Measurements from ENCODE around the gene BANF1.

BANF1 gene

GRCh38 chr11:65977621-65978390 lies 24.5 kb upstream of the BANF1 start:
- TF ChIP-seq CTCF (IDR thresholded peaks at IDR 0.05; ENCODE audit: control extremely low read depth, extremely low read depth, low read depth, missing control alignments) = no peak
- CTCF ChIA-PET = interaction anchor here (1.0 to 3.3 kb wide), 4 partner anchors 11 to 89 kb away, joined by 3 to 17 read pairs (median 5); partner anchors contain the start of gene FIBP
- POLR2A ChIA-PET = no interaction called here
- no peak for DNase-seq (ENCODE audit: extremely low spot score)

GRCh38 chr11:65978391-65979238 lies 23.7 kb upstream of the BANF1 start:
- DNase-seq (ENCODE audit: extremely low spot score) = no peak
- ChIA-PET CTCF (interaction anchor here (1.2 to 3.3 kb wide), 4 partner anchors 10 to 119 kb away, joined by 3 to 17 read pairs (median 4); partner anchors contain the start of genes FIBP and MUS81), POLR2A (interaction anchor here (0.7 kb wide), 1 partner anchor 78 kb away, joined by 3 read pairs; the partner anchor contains the start of gene FOSL1)
- TF ChIP-seq CTCF (IDR thresholded peaks at IDR 0.05; ENCODE audit: control extremely low read depth, extremely low read depth, low read depth, missing control alignments) = no peak

- DNase-seq (ENCODE audit: extremely low spot score) = no peak
- CTCF ChIA-PET = interaction anchor here (1.0 to 3.3 kb wide), 6 partner anchors 10 to 200 kb away, joined by 3 to 17 read pairs (median 4); partner anchors contain the start of genes FIBP and MUS81
These were observed 23.0 kb upstream of the BANF1 start for GRCh38 chr11:65979261-65979759.

GRCh38 chr11:65981101-65981740 lies 21.1 kb upstream of the BANF1 start:
- no peak for TF ChIP-seq CTCF (IDR thresholded peaks at IDR 0.05; ENCODE audit: control extremely low read depth, extremely low read depth, low read depth, missing control alignments)
- CTCF ChIA-PET = interaction anchor here (1.3 to 17.1 kb wide), 3 partner anchors 8 to 97 kb away, joined by 3 to 287 read pairs (median 17); partner anchors contain the start of genes CCDC85B, CTSW and FIBP
- POLR2A ChIA-PET = no interaction called here
- no peak for DNase-seq (ENCODE audit: extremely low spot score)

More at GRCh38 chr11:65979261-65979759, 23.0 kb upstream of the BANF1 start:
- POLR2A ChIA-PET = interaction anchor here (0.7 kb wide), 1 partner anchor 79 kb away, joined by 3 read pairs; the partner anchor contains the start of gene FOSL1
- TF ChIP-seq CTCF (IDR thresholded peaks at IDR 0.05; ENCODE audit: control extremely low read depth, extremely low read depth, low read depth, missing control alignments) = no peak

GRCh38 chr11:65981972-65982823 lies 20.1 kb upstream of the BANF1 start:
- POLR2A ChIA-PET = interaction anchor here (0.6 kb wide), 1 partner anchor 73 kb away, joined by 3 read pairs; no protein-coding TSS in a partner anchor
- CTCF ChIA-PET = interaction anchor here (1.3 to 17.1 kb wide), 2 partner anchors 40 to 98 kb away, joined by 3 to 287 read pairs; partner anchors contain the start of genes CCDC85B, CTSW and FIBP
- TF ChIP-seq CTCF (IDR thresholded peaks at IDR 0.05; ENCODE audit: control extremely low read depth, extremely low read depth, low read depth, missing control alignments) = no peak
- DNase-seq (ENCODE audit: extremely low spot score) = no peak
